Upper lobe of left lung (tissue), 4 donors: ENCODE results near the gene ZNF8.

Experiments
- EP300 ChIP-seq, 4 donors: sonication (generic); formaldehyde crosslinking; IDR thresholded peaks; one replicate each; pipeline ENCODE4 v1.5.1; 2017; ENCODE audit warnings: antibody characterized with exemption in 4 of 4, control low read depth in 2 of 4
- POLR2A ChIP-seq, 4 donors: fragments of 450-650 bp; IDR thresholded peaks; one replicate each; pipeline ENCODE4 v1.5.1; 2016 to 2017; ENCODE audit warnings: antibody characterized with exemption in 4 of 4, mild to moderate bottlenecking in 2 of 4
- POLR2AphosphoS5 ChIP-seq, 2 donors: sonication (generic); formaldehyde crosslinking; IDR thresholded peaks; one replicate each; pipeline ENCODE4 v1.5.1; 2017; ENCODE audit warnings: antibody characterized with exemption in 2 of 2
- TF ChIP-seq, protein P1 (sequence below), 6 experiments: fragments of 450-650 bp in 4 of 6; fragments of 200-600 bp in 2 of 6; sonication (generic) in 2 of 6; IDR thresholded peaks; one replicate each; pipeline ENCODE4 v1.5.1; 2016 to 2019; ENCODE audit warnings: antibody characterized with exemption in 6 of 6

DNA sequence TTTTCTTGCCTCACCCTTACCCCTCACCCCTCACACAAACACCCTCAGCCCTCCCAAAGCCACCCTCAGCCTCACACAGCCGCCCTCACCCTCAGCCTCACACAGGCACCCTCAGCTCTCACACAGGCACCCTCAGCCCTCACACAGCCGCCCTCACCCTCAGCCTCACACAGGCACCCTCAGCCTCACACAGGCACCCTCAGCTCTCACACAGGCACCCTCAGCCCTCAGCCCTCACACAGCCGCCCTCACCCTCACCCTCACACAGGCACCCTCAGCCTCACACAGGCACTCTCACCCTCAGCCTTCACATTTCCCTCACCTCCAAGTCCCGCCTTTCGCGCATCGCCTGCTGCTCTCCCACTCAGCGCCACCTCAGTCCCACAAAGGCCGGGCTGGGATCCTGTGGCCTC lies 47.8 kb downstream of the ZNF8 start:
- TF ChIP-seq, protein P1, sequence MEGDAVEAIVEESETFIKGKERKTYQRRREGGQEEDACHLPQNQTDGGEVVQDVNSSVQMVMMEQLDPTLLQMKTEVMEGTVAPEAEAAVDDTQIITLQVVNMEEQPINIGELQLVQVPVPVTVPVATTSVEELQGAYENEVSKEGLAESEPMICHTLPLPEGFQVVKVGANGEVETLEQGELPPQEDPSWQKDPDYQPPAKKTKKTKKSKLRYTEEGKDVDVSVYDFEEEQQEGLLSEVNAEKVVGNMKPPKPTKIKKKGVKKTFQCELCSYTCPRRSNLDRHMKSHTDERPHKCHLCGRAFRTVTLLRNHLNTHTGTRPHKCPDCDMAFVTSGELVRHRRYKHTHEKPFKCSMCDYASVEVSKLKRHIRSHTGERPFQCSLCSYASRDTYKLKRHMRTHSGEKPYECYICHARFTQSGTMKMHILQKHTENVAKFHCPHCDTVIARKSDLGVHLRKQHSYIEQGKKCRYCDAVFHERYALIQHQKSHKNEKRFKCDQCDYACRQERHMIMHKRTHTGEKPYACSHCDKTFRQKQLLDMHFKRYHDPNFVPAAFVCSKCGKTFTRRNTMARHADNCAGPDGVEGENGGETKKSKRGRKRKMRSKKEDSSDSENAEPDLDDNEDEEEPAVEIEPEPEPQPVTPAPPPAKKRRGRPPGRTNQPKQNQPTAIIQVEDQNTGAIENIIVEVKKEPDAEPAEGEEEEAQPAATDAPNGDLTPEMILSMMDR (IDR thresholded peaks at IDR 0.05), result no peak
- TF ChIP-seq POLR2A (IDR thresholded peaks at IDR 0.05), result no peak
- no peak for TF ChIP-seq POLR2AphosphoS5 (IDR thresholded peaks at IDR 0.05)
- no peak for TF ChIP-seq EP300 (IDR thresholded peaks at IDR 0.05)
